ENCODE results near the gene ZFPM1.

- TF ChIP-seq, protein P1, sequence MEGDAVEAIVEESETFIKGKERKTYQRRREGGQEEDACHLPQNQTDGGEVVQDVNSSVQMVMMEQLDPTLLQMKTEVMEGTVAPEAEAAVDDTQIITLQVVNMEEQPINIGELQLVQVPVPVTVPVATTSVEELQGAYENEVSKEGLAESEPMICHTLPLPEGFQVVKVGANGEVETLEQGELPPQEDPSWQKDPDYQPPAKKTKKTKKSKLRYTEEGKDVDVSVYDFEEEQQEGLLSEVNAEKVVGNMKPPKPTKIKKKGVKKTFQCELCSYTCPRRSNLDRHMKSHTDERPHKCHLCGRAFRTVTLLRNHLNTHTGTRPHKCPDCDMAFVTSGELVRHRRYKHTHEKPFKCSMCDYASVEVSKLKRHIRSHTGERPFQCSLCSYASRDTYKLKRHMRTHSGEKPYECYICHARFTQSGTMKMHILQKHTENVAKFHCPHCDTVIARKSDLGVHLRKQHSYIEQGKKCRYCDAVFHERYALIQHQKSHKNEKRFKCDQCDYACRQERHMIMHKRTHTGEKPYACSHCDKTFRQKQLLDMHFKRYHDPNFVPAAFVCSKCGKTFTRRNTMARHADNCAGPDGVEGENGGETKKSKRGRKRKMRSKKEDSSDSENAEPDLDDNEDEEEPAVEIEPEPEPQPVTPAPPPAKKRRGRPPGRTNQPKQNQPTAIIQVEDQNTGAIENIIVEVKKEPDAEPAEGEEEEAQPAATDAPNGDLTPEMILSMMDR (IDR thresholded peaks at IDR 0.05 in 2 of 3, conservative IDR thresholded peaks at IDR 0.05 in 1 of 3; ENCODE audit: borderline replicate concordance in 1 of 3, insufficient read depth in 1 of 3, low read depth in 2 of 3, low read length in 2 of 3): no peak
- no peak for TF ChIP-seq MAX (IDR thresholded peaks at IDR 0.05)
- TF ChIP-seq YY1 (IDR thresholded peaks at IDR 0.05; ENCODE audit: extremely low read depth, insufficient replicate concordance, low read depth, low read length): no peak
- TF ChIP-seq ELF1 (IDR thresholded peaks at IDR 0.05; ENCODE audit: borderline replicate concordance, low read depth): no peak
- TF ChIP-seq RAD21 (IDR thresholded peaks at IDR 0.05; ENCODE audit: low read depth): no peak
- TF ChIP-seq SP1 (IDR thresholded peaks at IDR 0.05; ENCODE audit: low read depth): no peak
- TF ChIP-seq EZH2phosphoT487 (IDR thresholded peaks at IDR 0.05; ENCODE audit: borderline replicate concordance): no peak
Measured at GRCh38 chr16:88429387-88430184, 23.5 kb upstream of the ZFPM1 start.

Data from HCT116 (cell line).